ENCODE measurements around the gene RSPH3.
"Not testable (repeated sequence)": the region's sequence is repeated elsewhere in the genome, so short reads cannot be mapped to it uniquely, and the experiment has no call there.

RSPH3 gene

DNA sequence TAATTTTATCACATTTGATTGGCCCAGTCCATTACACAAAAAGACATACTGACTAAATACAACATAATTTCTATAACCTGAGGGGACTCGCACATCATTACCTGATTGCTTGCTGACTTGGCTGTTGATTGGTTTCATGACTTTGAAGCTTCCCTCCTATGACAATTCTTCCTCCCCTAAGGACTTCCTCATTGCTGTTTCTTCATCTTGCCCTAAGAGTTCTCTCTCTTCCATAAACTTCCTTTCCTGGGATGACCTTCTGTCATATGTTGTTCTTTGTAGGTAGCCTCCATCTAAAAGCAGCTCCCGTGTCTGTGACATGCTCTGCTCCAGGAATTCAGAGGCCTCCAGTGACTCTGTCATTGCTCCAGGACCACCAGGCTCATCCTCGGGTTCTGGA lies 22.6 kb downstream of the RSPH3 start:
- DNase-seq (ENCODE audit: low read depth in 2 of 2, low spot score in 1 of 2) = no peak

DNA sequence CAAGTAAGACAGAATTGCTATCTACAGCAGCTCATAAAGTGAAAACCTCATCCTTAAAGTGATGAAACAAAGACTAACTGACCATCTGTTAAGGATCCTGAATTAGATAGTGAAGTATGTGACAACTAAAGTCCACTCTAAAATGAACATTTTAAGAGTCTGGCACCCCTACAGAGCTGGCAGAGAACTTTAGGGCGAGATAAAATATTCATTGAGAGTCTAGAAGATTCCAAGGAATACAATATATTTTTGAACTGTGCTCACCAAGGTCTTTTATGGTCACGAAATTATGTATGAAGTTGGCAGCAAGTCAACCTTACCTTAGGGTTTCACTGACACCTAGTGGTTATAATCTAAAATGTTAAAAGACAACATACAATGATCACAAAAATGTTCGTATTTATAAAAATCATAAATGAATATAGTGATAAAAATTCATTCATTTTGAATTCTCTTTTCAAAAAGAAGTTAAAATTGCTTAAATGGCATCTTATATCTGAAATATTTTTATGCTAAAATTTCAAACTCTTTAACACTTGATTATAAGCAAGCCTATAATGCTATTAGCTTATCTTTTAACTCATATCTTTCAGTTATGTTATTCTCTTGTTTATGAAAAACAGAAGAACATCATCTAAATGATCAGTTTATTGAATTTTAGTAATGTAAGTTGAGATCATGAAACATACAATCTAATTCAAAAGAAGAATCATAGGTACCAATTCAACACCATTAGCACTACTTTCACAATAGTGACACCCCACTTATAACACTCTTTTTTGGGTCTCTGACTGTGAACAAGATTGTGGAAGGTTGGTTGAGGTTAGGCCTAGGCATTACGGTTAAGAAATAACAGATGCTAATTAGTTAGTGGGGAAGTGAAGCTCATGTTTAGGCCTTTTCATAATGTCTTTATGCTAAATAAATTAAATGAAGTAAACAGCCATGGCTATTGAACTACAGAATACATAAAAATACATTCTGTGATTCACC lies 27.5 kb downstream of the RSPH3 start:
- DNase-seq (ENCODE audit: low read depth in 2 of 2, low spot score in 1 of 2) = no peak

DNA sequence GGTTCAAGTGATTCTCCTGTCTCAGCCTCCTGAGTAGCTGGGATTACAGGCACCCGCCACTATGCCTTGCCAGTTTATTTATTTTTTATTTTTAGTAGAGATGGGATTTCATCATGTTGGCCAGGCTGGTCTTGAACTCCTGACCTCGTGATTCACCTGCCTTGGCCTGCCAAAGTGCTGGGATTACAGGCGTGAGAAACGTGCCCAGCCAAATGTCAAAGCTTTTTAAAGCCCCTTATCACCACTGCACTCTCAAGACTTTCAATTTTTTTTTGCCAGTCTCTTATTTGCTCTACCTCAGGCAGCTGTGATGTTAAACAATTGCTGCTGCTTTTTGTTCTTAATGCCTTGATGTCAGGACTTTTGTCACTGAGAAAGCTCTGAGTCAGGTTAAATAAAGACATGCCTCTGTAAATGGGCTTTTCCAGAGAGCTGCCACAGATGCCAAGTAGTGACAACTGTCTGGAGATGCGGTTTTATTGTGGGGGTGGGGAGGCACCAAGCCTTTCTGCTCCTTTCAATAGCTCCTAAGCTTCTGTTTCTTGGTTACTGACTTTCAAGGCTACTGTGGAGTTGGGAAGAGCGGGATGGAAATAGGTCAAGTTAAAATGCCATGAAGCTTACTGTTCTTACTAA lies 29.2 kb downstream of the RSPH3 start:
- no peak for DNase-seq (ENCODE audit: low read depth in 2 of 2, low spot score in 1 of 2)

DNA sequence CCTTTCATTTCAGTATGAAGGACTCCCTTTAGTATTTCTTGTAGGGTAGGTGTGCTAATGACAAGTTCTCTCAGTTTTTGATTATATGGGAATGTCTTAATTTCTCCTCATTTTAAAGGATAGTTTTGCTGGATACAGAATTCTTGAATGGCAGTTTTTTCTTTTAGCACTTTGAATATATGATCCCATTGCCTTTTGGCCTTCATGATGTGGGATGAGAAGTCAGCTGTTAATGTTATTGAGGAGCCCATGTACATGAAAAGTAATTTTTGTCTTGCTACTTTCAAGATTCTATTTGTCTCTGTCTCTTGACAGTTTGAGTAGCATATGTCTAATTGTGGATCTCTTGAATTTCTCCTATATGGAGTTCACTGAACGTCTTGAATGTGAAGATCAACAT lies 30.9 kb downstream of the RSPH3 start:
- no peak for DNase-seq (ENCODE audit: low read depth in 2 of 2, low spot score in 1 of 2)

DNA sequence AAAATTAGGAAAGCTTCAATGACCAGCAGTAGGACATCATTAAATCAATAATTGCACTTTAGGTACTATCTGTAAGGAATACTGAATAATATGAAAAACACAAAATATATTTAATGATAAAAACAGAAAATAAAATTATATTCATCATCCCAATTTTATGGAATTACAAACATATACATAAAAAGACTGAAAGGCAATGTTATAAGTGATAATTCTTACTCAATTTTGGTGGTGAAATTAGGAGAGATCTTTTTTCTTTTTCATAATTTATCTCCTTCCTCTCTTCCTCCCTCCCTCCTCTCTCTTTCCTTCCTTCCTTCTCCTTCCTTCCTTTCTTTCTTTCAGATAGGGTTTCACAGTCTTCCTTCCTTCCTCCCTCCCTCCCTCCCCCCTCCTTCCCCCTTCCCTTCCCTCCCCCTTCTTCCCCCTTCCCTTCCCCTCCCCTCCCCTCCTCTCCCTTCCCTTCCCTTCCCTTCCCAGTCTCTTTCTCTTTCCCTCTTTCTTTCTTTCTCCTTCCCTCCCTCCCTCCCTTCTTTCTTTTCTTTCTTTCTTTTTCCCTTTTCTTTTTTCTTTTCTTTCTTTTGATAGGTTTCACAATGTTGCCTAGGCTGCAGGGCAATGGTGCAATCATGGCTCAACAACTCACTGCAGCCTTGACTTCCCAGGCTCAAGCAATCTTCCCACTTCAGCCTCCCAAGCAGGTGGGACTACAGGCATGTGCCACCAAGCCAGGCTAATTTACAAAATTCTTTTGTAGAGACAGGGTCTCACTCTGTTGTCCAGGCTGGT lies 36.8 kb downstream of the RSPH3 start:
- no peak for DNase-seq (ENCODE audit: low read depth in 2 of 2, low spot score in 1 of 2)

DNA sequence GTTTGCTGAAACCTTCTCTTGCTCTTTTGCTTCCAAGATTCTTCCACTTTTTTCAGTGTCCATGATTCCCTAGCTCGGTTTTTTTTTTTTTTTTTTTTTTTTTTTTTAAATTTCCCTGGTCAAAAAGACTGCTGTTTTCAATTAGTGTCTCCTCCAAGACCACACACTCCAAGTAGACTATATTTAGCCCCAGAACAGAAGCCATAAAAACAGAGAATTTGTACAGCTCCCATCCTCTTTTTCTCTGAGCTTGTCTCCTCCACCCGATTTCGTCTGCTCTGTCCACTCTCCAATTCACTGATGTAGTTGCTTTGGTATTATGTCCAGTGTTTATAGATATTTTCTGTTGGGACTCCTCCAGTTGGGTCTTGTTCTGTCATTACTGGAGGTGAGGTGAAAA lies 37.6 kb downstream of the RSPH3 start:
- DNase-seq (ENCODE audit: low read depth in 2 of 2, low spot score in 1 of 2) = no peak

DNA sequence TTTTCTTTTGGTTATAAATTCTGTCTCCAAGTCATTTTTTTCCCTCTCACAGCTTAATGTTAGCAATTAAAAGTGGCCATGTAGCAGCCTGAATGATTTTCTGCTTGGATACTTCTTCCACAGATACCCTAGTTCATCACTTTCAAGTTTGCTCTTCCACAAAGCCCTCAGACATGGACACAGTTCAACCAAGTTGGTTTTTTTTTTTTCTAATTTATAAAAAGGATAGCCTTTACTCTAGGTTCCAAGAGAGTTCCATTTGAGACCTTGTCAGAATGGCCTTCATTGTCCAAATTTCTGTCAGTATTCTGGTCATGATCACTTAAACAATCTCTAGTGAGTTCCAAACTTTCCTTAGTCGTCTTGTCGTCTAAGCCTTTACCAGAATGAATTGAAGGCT lies 40.0 kb downstream of the RSPH3 start:
- DNase-seq (ENCODE audit: low read depth in 2 of 2, low spot score in 1 of 2) = no peak

DNA sequence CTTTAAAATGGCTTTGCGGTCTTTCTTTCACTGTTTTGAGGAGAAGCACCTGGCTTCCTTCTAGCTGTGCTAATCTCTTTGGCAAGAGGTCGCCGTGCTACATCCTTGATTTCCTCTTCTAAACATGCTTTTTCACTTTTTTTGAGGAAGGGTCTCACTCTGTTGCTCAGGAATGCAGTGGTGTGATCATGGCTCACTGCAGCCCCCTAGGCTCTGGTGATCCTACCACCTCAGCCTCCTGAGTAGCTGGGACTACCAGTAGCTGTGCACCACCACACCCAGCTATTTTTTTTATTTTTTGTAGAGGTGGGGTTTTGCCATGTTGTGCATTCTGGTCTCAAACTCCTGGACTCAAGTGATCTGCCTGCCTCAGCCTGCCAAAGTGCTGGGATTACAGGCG lies 40.5 kb downstream of the RSPH3 start:
- DNase-seq (ENCODE audit: low read depth in 2 of 2, low spot score in 1 of 2) = no peak

DNA sequence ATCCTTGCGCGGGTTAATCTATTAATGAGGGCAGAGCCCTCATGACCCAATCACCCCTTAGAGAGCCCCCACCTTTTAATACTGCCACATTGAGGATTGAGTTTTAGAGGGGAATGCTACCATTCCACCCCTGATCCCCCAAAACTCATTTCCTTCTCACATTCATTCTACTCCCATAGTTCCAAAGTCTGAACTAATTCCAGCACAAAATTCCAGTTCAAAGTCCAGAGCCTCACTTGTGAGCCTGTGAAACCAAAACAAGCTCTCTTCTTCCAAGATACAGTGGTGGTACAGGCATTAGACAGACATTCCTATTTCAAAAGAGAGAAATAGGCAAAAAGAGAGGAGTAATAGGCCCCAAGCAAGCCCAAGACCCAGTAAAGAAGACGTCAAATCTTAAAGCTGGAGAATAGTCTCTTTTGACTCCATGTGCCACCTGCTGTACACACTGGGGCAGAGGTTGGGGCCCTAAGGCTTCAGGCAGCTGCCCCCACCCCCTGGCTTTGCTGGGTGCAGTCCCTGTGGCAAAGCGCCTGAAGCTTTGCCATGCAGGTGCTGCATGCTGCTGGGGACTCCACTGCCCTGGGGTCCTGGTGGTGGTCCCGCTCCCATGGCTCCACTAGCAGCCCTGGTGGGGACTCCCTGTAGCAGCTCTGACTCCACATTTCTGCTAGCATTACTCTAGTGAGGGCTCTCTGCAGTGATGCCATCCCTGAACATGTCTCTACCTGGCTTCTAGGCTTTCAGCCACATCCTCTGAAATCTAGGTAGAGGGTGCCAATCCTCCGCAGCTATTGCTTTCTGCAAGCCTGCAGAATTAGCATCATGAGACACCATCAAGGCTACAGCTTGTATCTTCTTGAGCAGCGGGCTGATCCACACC lies 41.3 kb downstream of the RSPH3 start:
- no peak for DNase-seq (ENCODE audit: low read depth in 2 of 2, low spot score in 1 of 2)

DNA sequence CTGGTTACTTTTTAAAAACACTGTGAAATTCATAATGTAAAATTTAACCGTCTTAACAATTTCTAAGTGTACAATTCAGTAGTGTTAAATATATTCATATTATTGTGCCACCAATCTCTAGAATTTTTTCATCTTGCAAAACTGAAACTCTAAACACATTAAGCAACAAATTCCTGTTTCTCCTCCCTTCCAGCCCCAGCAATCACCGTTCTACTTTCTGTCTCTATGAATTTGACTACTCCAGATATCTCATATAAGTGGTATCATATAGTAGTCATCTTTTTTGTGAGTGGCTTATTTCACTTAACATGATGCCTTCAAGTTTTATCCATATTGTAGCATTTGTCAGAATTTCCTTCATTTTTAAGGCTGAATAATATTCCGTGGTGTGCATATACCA lies 44.7 kb downstream of the RSPH3 start:
- no peak for DNase-seq (ENCODE audit: low read depth in 2 of 2, low spot score in 1 of 2)

DNA sequence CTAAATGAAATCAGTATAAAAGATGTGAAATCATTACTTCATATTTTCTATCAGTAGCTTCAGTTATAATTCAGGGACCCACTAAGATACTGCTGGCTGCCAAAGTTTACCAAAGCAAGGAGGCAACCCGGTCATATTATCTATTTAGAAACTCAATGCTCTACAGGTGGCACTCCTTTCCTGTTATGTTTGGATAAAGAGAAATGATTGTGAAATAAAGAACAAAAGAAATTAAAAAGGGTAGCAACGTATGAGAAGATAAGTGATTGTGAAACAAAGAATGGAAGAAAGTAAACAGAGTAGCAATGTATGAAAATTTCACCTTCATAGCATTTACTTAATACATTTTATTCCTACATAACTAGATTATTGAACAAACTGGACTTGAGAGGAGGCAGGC lies 45.2 kb downstream of the RSPH3 start:
- no peak for DNase-seq (ENCODE audit: low read depth in 2 of 2, low spot score in 1 of 2)

DNA sequence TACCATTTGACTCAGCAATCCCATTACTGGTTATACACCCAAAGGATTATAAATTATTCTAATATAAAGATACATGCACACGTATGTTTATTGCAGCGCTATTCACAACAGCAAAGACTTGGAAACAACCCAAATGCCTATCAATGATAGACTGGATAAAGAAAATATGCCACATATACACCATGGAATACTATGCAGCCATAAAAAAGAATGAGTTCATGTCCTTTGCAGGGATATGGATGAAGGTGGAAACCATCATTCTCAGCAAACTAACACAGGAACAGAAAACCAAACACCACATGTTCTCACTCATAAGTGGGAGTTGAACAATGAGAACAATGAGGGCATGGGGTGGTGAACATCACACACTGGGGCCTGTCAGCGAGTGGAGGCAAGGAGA lies 48.0 kb downstream of the RSPH3 start:
- not testable (repeated sequence) for DNase-seq (ENCODE audit: low read depth in 2 of 2, low spot score in 1 of 2)

DNA sequence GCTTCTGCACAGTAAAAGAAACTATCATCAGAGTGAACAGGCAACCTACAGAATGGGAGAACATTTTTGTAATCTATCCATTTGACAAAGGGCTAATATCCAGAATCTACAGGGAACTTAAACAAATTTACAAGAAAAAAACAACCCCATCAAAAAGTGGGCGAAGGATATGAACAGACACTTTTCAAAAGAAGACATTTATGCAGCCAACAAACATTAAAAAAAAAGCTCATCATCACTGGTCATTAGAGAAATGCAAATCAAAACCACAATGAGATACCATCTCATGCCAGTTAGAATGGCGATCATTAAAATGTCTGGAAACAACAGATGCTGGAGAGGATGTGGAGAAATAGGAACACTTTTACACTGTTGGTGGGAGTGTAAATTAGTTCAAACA lies 48.4 kb downstream of the RSPH3 start:
- DNase-seq (ENCODE audit: low read depth in 2 of 2, low spot score in 1 of 2) = not testable (repeated sequence)

DNA sequence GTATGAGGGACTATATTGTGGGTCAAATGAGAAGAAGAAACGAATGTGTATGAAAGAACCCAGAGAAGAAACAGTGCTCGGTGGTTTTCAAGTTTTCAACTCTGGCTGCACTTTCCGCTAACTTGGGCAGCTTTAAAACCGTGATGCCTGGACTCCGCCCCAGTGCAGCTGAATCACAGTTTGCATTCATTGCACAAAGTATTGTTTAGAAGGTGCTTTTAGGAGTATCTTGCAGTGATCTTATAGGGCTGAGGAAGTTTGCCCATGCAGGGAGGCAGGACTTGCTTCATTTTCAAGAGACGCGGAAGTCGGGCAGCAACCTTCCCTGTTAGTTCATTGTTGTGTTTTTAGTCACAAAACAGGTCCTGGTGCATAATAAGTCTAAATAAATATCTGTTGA lies 52.7 kb downstream of the RSPH3 start:
- DNase-seq (ENCODE audit: low read depth in 2 of 2, low spot score in 1 of 2) = no peak

DNA sequence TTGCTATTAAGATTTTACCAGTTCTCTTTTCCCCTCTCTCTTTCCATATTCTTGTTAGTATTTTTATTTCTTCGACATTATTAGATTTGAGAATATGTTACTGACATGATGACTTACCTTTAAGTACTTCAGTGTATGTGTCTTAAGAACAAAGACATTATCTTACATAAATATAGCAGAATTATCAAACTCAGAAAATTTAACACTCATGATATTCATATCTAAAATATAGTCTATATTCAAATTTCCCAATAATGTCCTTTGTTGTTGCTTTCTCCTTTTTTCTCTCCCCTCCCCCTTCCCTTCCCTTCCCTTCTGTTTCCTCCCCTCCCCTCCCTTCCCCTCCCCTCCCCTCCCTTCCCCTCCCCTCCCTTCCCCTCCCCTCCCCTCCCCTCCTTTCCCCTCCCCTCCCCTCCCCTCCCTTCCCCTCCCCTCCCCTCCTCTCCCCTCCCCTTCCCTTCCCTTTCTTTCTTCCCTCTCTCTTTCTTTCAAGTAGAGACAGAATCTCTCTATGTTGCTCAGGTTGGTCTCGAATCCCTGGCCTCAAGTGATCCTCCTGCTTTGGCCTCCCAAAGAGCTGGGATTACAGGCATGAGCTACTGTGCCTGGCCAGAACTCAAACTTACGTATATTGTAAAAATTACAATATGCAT lies 56.5 kb downstream of the RSPH3 start:
- no peak for DNase-seq (ENCODE audit: low read depth in 2 of 2, low spot score in 1 of 2)

DNA sequence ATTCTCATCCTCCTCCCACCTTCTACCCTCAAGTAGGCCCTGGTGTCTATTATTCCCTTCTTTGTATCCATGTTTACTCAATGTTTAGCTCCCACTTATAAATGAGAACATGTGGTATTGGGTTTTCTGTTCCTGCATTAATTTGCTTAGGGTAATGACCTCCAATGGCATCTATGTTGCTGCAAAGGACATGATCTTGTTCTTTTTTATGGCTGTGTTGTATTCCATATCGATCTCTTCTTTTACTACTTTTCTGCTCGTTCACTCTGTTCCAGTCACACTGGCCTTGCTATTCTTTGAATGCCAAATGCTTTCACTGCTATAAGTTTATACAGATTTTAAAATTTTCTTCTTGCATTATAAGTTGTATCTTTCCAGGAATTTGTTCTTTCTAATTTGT lies 57.7 kb downstream of the RSPH3 start:
- no peak for DNase-seq (ENCODE audit: low read depth in 2 of 2, low spot score in 1 of 2)

DNA sequence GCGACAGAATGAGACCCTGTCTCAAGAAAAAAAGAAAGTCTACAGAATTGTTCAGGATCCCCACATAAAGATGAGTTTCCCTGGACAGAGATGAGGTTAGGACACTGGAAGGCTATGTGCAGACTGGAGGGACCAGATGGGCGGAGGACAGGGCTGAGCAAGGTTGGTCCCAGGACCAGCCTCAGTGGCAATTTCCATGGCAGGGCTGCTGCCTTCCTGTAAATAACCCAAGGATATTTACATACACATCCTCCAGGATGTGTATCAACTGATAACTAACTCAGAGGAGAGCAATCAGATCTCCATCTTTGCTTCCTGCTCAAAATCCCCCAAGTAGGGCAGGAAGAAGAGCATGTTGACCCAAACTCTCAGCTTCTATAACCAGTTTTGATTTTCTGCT lies 58.8 kb downstream of the RSPH3 start:
- no peak for DNase-seq (ENCODE audit: low read depth in 2 of 2, low spot score in 1 of 2)

DNA sequence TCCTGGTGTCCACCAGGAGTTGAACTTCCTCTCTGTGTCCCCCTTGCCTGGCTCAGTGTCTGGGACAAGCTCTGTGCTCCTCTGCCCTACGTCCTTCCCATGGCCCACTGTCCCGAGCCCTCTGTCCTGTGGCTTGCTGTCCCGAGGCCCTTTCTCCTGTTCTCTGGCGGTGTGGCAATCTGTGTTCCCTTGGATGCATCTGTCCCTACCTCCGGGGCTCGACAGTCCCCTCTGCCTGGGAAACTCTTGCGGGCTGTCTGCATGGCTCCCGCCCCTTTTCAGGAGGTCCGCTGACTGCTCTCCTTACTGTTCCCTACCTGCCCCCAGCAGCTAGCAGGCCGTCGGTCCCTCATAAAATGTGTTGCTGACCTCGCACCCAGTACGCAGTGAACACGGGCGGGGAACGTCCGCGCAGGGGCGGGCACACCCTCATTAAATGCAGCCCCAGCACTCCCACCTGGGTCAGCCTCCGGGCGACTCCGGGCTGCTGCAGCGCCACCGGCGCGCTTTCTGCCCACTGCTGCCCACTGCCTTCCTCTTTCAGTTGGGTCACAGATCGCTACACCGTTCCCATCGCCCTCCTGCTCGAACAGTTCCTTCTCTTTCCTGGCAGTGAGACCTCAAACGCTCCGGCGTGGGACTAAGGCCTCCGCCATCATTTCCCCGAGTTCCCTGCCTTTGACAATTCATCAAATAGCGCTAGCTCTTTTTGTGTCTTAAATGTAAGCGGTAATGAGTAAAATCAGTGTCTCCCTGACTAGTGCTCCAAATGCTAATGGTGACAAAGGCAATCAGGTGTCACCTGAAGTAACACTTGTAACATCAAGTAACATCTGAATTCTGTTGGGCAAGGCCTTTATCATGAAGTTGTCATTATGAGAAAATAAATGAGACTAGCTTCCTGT lies 60.5 kb downstream of the RSPH3 start:
- no peak for DNase-seq (ENCODE audit: low read depth in 2 of 2, low spot score in 1 of 2)

DNA sequence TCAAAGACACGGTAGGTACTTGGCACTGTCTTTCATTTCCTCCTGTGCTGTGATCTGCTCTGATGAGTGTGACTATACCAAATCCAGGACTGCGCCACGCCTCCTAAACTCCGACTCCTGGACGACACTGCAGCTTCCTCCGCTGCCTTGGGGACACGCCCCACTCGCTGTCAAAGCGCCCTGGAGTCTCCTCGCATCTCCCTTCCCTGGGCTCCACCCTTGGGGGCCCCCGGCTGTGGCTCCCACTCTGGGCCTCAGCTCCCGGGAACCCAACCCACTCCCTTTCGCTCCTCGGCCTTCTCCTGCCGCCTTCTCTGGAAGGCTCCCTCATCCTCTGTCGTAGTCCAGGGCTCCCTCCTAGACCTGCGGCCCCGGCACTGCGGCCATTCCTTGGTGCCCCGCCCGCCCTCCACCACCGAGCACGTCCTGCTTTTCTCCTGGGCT lies 61.2 kb downstream of the RSPH3 start:
- DNase-seq (ENCODE audit: low read depth in 2 of 2, low spot score in 1 of 2) = no peak
